ENCODE results near the gene EFS. TPM values are rescaled to one million over a fixed set of nuclear protein-coding genes. Genes with fewer than 3 reads are reported as not detected.
"Not testable (repeated sequence)": the region's sequence is repeated elsewhere in the genome, so short reads cannot be mapped to it uniquely, and the experiment has no call there.

The EFS gene
- polyA plus RNA-seq, 1 experiment = 2.7 TPM

DNA sequence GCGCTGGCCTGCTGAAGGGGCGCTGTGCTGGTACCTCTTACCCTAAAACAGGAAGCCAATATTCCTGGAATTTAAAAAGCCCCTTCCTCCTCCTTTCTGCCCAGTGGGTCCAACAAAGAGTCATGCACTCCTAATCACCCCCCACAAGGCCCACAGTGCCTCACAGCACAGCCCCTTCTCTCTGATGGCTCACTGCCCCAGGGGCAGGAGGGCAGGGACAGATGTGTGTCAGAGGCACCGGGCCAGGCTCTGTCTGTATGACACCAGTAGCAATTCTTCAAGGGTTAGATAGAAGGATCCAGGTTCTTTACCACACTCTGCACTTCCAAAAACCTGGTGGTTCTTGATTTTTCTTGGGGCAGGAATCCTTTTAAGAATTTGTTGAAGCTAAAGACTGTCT, 34.2 kb upstream of the EFS start:
- POLR2A ChIA-PET = no interaction called here
- TF ChIP-seq, protein P1, sequence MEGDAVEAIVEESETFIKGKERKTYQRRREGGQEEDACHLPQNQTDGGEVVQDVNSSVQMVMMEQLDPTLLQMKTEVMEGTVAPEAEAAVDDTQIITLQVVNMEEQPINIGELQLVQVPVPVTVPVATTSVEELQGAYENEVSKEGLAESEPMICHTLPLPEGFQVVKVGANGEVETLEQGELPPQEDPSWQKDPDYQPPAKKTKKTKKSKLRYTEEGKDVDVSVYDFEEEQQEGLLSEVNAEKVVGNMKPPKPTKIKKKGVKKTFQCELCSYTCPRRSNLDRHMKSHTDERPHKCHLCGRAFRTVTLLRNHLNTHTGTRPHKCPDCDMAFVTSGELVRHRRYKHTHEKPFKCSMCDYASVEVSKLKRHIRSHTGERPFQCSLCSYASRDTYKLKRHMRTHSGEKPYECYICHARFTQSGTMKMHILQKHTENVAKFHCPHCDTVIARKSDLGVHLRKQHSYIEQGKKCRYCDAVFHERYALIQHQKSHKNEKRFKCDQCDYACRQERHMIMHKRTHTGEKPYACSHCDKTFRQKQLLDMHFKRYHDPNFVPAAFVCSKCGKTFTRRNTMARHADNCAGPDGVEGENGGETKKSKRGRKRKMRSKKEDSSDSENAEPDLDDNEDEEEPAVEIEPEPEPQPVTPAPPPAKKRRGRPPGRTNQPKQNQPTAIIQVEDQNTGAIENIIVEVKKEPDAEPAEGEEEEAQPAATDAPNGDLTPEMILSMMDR (IDR thresholded peaks at IDR 0.05; ENCODE audit: insufficient read depth, low read depth, low read length) = no peak
- DNase-seq (ENCODE audit: low read depth) = no peak
- Histone ChIP-seq H3K36me3 (ENCODE audit: control insufficient read depth, insufficient read depth, low read length) (no peaks in the 10 kb centered on the region), H3K27me3 (ENCODE audit: control insufficient read depth, insufficient read depth, low read length) (peaks cover 5% of the 10 kb centered on the region; the same call in 1 of the 2 replicates), H3K4me3 (ENCODE audit: low read depth, low read length) (no peak overlapping the region)
- CTCF ChIA-PET = interaction anchor here (1.7 kb wide), 1 partner anchor 18 kb away, joined by 5 read pairs; no protein-coding TSS in a partner anchor

DNA sequence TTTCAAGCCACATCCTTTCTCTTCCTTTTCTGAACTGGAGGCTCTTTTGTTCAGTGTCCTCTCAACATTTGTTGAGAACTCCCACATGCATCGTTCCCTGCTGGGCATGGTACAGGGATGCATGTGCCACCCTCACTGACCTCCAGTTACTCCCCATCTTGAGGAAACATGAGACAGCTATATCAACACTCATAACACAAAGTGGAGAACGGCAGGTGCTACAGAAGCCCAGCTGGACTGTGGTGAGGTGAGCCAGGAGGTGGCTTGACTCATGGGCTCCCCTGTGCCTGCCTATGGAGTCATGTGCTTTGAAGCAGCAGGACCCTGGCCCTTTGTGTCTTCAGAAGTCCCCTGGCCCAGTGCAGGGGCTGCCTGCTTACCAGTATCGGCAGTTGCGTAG, 33.4 kb upstream of the EFS start:
- H3K27me3 ChIP-seq (ENCODE audit: control insufficient read depth, insufficient read depth, low read length) = peaks cover 4% of the 10 kb centered on the region; the same call in 1 of the 2 replicates
- H3K36me3 ChIP-seq (ENCODE audit: control insufficient read depth, insufficient read depth, low read length) = no peaks in the 10 kb centered on the region
- ChIA-PET CTCF (interaction anchor here (1.7 kb wide), 1 partner anchor 18 kb away, joined by 5 read pairs; no protein-coding TSS in a partner anchor), POLR2A (no interaction called here)
- H3K4me3 ChIP-seq (ENCODE audit: low read depth, low read length) = no peak overlapping the region
- TF ChIP-seq, protein P1 (IDR thresholded peaks at IDR 0.05; ENCODE audit: insufficient read depth, low read depth, low read length) = no peak
- DNase-seq (ENCODE audit: low read depth) = no peak

DNA sequence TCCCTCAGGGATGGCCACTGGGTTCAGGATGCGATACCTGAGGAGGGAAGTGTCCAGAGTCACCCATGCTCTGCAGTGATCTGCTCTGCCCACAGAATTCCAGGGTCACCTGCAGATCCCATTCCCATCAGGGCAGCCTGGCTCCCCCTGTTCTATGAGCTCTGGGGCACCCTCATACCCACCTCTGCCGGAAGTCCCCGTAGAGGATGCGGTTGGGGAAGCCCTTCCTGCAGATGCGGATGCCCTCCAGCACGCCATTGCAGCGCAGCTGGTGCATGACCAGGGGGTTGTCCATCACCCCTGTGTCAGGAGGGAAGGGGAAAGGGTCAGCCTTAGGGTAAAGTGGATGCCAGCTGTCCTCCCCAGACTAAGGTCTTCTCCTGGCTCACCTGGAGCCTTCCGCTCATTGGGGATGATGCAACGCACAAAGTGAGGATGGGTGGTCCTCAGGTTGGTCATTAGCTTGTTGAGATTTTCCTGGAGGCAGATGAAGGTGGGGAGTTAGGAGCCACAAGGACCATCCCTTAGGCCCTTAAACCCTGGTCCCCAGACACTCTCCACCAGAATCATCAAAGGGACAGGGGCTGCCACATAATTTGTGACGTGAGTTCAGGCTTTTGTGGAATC, 31.9 kb upstream of the EFS start:
- ChIA-PET CTCF (interaction anchor here (7.1 kb wide), 1 partner anchor 18 kb away, joined by 42 read pairs; no protein-coding TSS in a partner anchor), POLR2A (no interaction called here)
- DNase-seq (ENCODE audit: low read depth) = no peak
- Histone ChIP-seq H3K36me3 (ENCODE audit: control insufficient read depth, insufficient read depth, low read length) (no peaks in the 10 kb centered on the region), H3K27me3 (ENCODE audit: control insufficient read depth, insufficient read depth, low read length) (peaks cover 5% of the 10 kb centered on the region; the same call in 1 of the 2 replicates), H3K4me3 (ENCODE audit: low read depth, low read length) (no peak overlapping the region)
- TF ChIP-seq, protein P1 (IDR thresholded peaks at IDR 0.05; ENCODE audit: insufficient read depth, low read depth, low read length) = no peak

GRCh38 chr14:23396126-23396525, 31.2 kb upstream of the EFS start:
- Histone ChIP-seq H3K36me3 (ENCODE audit: control insufficient read depth, insufficient read depth, low read length) (no peaks in the 10 kb centered on the region), H3K27me3 (ENCODE audit: control insufficient read depth, insufficient read depth, low read length) (peaks cover 5% of the 10 kb centered on the region; the same call in 1 of the 2 replicates), H3K4me3 (ENCODE audit: low read depth, low read length) (no peak overlapping the region)
- CTCF ChIA-PET = interaction anchor here (7.1 kb wide), 1 partner anchor 17 kb away, joined by 42 read pairs; no protein-coding TSS in a partner anchor
- POLR2A ChIA-PET = no interaction called here
- no peak for DNase-seq (ENCODE audit: low read depth)
- TF ChIP-seq, protein P1 (IDR thresholded peaks at IDR 0.05; ENCODE audit: insufficient read depth, low read depth, low read length) = no peak

DNA sequence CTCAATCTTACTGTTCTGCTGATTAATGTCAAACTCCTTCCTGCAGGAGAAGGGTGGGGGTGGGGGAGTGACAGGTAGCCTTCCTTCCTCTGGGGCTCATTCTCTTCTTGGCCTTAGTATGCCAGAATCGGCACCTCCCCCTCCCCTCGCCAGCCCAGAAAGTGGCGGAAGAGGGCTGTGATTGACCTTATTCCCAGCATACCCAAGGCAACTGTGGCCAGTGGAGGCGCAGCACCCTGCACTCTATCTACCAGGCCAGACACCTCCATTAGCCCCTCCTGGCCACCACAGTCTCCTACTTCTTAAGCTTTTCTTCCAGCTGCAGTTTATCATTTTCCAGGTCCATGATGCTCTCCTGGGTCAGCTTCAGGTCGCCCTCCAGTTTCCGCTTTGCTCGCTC, 27.6 kb upstream of the EFS start:
- H3K4me3 ChIP-seq (ENCODE audit: low read depth, low read length) = no peak overlapping the region
- POLR2A ChIA-PET = no interaction called here
- no peak for DNase-seq (ENCODE audit: low read depth)
- H3K36me3 ChIP-seq (ENCODE audit: control insufficient read depth, insufficient read depth, low read length) = no peaks in the 10 kb centered on the region
- TF ChIP-seq, protein P1 (IDR thresholded peaks at IDR 0.05; ENCODE audit: insufficient read depth, low read depth, low read length) = no peak
- CTCF ChIA-PET = interaction anchor here (7.1 kb wide), 1 partner anchor 14 kb away, joined by 42 read pairs; no protein-coding TSS in a partner anchor
- peaks cover 3% of the 10 kb centered on the region; the same call in 1 of the 2 replicates for H3K27me3 ChIP-seq (ENCODE audit: control insufficient read depth, insufficient read depth, low read length)

- CTCF ChIA-PET = interaction anchor here (7.1 kb wide), 1 partner anchor 11 kb away, joined by 42 read pairs; no protein-coding TSS in a partner anchor
- H3K27me3 ChIP-seq (ENCODE audit: control insufficient read depth, insufficient read depth, low read length); POLR2A ChIA-PET; H3K4me3 ChIP-seq (ENCODE audit: low read depth, low read length); H3K36me3 ChIP-seq (ENCODE audit: control insufficient read depth, insufficient read depth, low read length); DNase-seq (ENCODE audit: low read depth): not testable (repeated sequence)
Observed at GRCh38 chr14:23389871-23390270, 24.9 kb upstream of the EFS start.
